Upper lobe of left lung (tissue), 6 donors: ENCODE measurements around the gene ILF2. TPM values are rescaled to one million over a fixed set of nuclear protein-coding genes. Genes with fewer than 3 reads are reported as not detected.
"Not testable (repeated sequence)": the region's sequence is repeated elsewhere in the genome, so short reads cannot be mapped to it uniquely, and the experiment has no call there.

Source experiments
- ATAC-seq, 2 donors: fragments of 200-7000 bp; cut with Tn5 transposase; one replicate each; pipeline ENCODE4 v1.9.1; 2022; ENCODE audit warnings: mild to moderate bottlenecking in 2 of 2, moderate library complexity in 2 of 2; ENCODE audit not compliant: low FRiP score in 2 of 2
- DNase-seq, 2 donors: peaks; one replicate each; pipeline ENCODE4 v3.0.0-alpha.2; 2019 to 2020
- H3K27ac ChIP-seq, 4 donors: fragments of 200-600 bp; sonication (generic); one replicate each; pipeline ENCODE4 v1.5.1; 2016 to 2019
- H3K27me3 ChIP-seq, 4 donors: fragments of 200-600 bp; sonication (generic); one replicate each; pipeline ENCODE4 v1.5.1; 2017 to 2019
- H3K36me3 ChIP-seq, 4 donors: fragments of 200-600 bp; sonication (generic); one replicate each; pipeline ENCODE4 v1.5.1; 2016 to 2019
- H3K4me1 ChIP-seq, 4 donors: fragments of 200-600 bp; sonication (generic); one replicate each; pipeline ENCODE4 v1.5.1; 2018 to 2019
- H3K4me3 ChIP-seq, 4 donors: fragments of 200-600 bp; sonication (generic); one replicate each; pipeline ENCODE4 v1.5.1; 2017 to 2019; ENCODE audit warnings: mild to moderate bottlenecking in 2 of 4, moderate library complexity in 1 of 4
- H3K9me3 ChIP-seq, 4 donors: fragments of 200-600 bp; sonication (generic); one replicate each; pipeline ENCODE4 v1.5.1; 2018 to 2019
- EP300 ChIP-seq, 4 donors: sonication (generic); formaldehyde crosslinking; IDR thresholded peaks; one replicate each; pipeline ENCODE4 v1.5.1; 2017; ENCODE audit warnings: antibody characterized with exemption in 4 of 4, control low read depth in 2 of 4
- POLR2A ChIP-seq, 4 donors: fragments of 450-650 bp; IDR thresholded peaks; one replicate each; pipeline ENCODE4 v1.5.1; 2016 to 2017; ENCODE audit warnings: antibody characterized with exemption in 4 of 4, mild to moderate bottlenecking in 2 of 4
- POLR2AphosphoS5 ChIP-seq, 2 donors: sonication (generic); formaldehyde crosslinking; IDR thresholded peaks; one replicate each; pipeline ENCODE4 v1.5.1; 2017; ENCODE audit warnings: antibody characterized with exemption in 2 of 2
- WGBS, 2 donors: methylation state at CpG; one replicate each; pipeline ENCODE4 v1.1.5; 2017 to 2018; 5-methylcytosine and 5-hydroxymethylcytosine counted together
- total RNA-seq, 6 donors: library from RNA; depleted of rRNA in 4 of 6; stranded (reverse); fragments of >200 nt in 4 of 6; gene quantifications; one replicate each; pipeline versions ENCODE4 v1.1.0 to v1.2.1, GENCODE V29; 2016 to 2021
- TF ChIP-seq, protein P1 (sequence below), 6 experiments: fragments of 450-650 bp in 4 of 6; fragments of 200-600 bp in 2 of 6; sonication (generic) in 2 of 6; IDR thresholded peaks; one replicate each; pipeline ENCODE4 v1.5.1; 2016 to 2019; ENCODE audit warnings: antibody characterized with exemption in 6 of 6
- donor health status: DM: no; HTN: no; CAD: no; lungs with moderate emphysema.
- donor health status: DM: no; HTN: yes; CAD: no; lungs with severe emphysema.

The ILF2 gene
- total RNA-seq, 6 donors from 2014 or later = 21.0 to 120 (median 75.8) TPM

DNA sequence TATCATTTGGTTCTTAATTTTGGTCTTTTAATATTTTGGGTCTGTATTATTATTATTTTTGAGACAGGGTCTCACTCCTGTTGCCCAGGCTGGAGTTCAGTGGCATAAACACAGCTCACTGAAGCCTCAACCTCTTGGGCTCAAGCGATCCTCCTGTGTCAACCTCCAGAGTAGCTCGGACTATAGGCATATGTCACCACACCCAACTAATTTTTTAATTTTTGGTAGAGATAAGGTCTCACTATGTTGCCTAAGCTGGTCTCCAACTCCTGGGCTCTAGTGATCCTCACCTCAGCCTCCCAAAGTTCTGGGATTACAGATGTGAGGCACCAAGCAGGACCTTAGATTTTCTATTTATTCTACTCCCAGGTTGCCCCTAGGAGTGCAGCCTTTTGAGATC, 2.7 kb upstream of the ILF2 start:
- Histone ChIP-seq H3K4me1 (peaks cover 19 to 33% (median 25%) of the 10 kb centered on the region in 4 donors), H3K9me3 (no peaks in the 10 kb centered on the region), H3K27me3 (peaks cover 0 to 5% (median 0%) of the 10 kb centered on the region in 4 donors), H3K4me3 (no peak overlapping the region), H3K36me3 (peaks cover 4 to 13% (median 5%) of the 10 kb centered on the region in 4 donors), H3K27ac (no peak overlapping the region)
- no peak for DNase-seq
- no peak for TF ChIP-seq POLR2A (IDR thresholded peaks at IDR 0.05)
- TF ChIP-seq POLR2AphosphoS5 (IDR thresholded peaks at IDR 0.05) = no peak
- TF ChIP-seq, protein P1, sequence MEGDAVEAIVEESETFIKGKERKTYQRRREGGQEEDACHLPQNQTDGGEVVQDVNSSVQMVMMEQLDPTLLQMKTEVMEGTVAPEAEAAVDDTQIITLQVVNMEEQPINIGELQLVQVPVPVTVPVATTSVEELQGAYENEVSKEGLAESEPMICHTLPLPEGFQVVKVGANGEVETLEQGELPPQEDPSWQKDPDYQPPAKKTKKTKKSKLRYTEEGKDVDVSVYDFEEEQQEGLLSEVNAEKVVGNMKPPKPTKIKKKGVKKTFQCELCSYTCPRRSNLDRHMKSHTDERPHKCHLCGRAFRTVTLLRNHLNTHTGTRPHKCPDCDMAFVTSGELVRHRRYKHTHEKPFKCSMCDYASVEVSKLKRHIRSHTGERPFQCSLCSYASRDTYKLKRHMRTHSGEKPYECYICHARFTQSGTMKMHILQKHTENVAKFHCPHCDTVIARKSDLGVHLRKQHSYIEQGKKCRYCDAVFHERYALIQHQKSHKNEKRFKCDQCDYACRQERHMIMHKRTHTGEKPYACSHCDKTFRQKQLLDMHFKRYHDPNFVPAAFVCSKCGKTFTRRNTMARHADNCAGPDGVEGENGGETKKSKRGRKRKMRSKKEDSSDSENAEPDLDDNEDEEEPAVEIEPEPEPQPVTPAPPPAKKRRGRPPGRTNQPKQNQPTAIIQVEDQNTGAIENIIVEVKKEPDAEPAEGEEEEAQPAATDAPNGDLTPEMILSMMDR (IDR thresholded peaks at IDR 0.05) = no peak
- no peak for TF ChIP-seq EP300 (IDR thresholded peaks at IDR 0.05)
- WGBS, 2 donors = 95 to 100% methylated on average over 2 of the region's 2 CpGs
- no peak for ATAC-seq

DNA sequence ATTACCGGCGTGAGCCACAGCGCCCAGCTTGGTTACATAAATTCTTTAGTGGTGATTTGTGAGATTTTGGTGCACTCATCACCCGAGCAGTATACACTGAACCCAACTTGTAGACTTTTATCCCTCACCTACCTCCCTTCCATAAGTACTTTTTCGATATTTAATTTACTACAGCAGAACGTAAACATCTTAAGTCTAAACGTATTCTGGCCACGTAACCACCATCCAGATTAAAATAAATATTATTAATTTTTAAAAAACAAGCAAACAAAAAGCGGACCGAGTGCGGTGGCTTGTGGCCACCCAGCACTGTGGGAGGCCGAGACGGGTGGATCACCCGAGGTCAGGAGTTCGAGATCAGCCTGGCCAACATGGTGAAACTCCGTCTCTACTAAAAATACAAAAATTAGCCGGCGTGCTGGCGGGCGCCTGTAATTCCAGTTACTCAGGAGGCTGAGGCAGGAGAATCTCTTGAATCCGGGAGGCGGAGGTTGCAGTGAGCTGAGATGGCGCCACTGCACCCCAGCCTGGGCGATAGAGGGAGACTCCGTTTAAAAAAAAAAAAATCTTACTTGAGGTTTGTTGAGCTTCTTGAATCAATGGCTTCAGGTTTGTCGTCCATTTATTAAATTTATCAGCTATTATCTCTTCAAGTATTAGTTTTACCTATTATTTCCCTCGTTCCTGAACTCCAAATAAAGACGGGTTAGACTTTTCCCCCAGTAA, 998 bp upstream of the ILF2 start:
- Histone ChIP-seq H3K27ac (peak overlapping the region; percentile 77 to 91 (median 80)), H3K36me3 (peaks cover 20 to 30% (median 21%) of the 10 kb centered on the region in 4 donors), H3K4me1 (peaks cover 8 to 23% (median 19%) of the 10 kb centered on the region in 4 donors), H3K4me3 (peak overlapping the region; percentile 11 to 91 (median 82))
- not testable (repeated sequence) for H3K9me3 ChIP-seq, H3K27me3 ChIP-seq, DNase-seq
- ATAC-seq = peak; percentile 67 to 78
- WGBS, 2 donors = 7% methylated on average over 28 of the region's 28 CpGs

DNA sequence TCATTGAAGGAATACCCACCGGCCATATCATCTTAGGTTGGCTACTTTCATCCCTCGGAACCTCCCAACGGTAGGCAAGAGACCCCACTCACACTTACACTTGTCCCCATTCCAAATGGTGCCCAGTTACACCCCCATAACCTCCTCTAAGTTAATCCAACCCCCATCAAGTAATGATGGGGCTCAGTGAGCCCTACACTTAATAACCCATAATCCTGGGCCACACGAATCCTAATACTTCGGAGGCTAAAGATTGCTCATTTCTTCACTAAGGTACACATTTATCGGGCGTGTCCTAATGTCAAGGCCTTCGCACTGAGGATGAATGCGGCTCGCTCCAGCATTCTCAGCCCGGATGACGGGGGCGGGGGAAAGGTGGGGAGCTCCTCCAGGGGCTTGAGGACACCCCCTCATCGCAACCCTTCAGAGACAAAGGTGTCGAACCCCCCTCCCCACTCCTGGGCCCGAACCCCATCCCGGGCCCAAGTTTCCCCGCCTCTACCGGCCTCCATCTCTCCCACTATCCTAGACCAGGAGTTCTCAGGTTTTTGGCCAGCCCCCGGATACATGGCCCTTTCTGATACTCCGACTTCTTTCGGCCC, 435 bp downstream of the ILF2 start:
- Histone ChIP-seq H3K9me3 (no peaks in the 10 kb centered on the region), H3K27ac (peak overlapping the region; percentile 89 to 91 (median 90)), H3K4me1 (peaks cover 8 to 23% (median 19%) of the 10 kb centered on the region in 4 donors), H3K4me3 (peak overlapping the region; percentile 75 to 91 (median 84)), H3K27me3 (no peaks in the 10 kb centered on the region), H3K36me3 (peaks cover 34 to 44% (median 35%) of the 10 kb centered on the region in 4 donors)
- ATAC-seq = peak in 1 of 2 donors; percentile 8
- DNase-seq = no peak
- no peak for TF ChIP-seq EP300 (IDR thresholded peaks at IDR 0.05)
- TF ChIP-seq POLR2AphosphoS5 (IDR thresholded peaks at IDR 0.05) = no peak
- TF ChIP-seq, protein P1 (IDR thresholded peaks at IDR 0.05) = no peak
- no peak for TF ChIP-seq POLR2A (IDR thresholded peaks at IDR 0.05)
- 1 to 3% methylated on average over 17 to 22 of the region's 22 CpGs for WGBS, 2 donors

DNA sequence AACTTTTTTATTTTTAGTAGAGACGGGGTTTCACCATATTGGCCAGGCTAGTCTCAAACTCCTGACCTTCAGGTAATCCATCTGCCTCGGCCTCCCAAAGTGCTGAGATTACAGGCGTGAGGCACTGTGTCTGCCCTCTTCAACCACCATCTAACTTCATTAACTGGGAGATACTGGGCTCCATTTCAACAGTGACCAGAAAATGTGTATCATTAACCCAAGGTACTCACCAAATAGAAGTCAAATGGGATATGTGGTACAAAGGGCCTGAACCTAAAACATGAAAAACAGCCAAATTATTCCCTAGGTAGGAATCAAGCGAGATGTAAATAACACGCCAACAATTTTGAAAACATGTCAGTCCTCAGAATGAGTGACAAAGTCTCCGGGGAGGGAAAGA, 1.2 kb downstream of the ILF2 start:
- Histone ChIP-seq H3K9me3 (no peaks in the 10 kb centered on the region), H3K27me3 (no peaks in the 10 kb centered on the region), H3K4me3 (peak overlapping the region; percentile 75 to 91 (median 84)), H3K4me1 (peaks cover 8 to 23% (median 19%) of the 10 kb centered on the region in 4 donors), H3K27ac (peak overlapping the region in 1 of 4 donors; percentile 91), H3K36me3 (peaks cover 41 to 52% (median 43%) of the 10 kb centered on the region in 4 donors)
- DNase-seq (no peak), ATAC-seq (no peak)
- no peak for TF ChIP-seq POLR2AphosphoS5 (IDR thresholded peaks at IDR 0.05)
- TF ChIP-seq EP300 (IDR thresholded peaks at IDR 0.05) = no peak
- TF ChIP-seq, protein P1 (IDR thresholded peaks at IDR 0.05) = no peak
- no peak for TF ChIP-seq POLR2A (IDR thresholded peaks at IDR 0.05)
- 80 to 84% methylated on average over 6 of the region's 6 CpGs for WGBS, 2 donors

DNA sequence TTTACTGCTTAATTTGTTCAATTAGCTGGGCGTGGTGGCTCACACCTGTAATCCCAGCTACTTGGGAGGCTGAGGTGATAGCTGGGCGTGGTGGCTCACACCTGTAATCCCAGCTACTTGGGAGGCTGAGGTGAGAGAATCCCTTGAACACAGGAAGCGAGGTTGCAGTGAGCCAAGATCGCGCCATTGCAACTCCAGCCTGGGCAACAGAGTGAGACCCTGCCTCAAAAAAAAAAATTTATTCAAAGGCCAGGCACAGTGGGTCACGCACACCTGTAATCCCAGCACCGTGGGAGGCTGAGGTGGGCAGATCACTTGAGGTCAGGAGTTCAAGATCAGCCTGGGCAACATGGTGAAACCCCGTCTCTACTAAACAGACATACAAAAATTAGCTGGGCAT, 2.1 kb downstream of the ILF2 start:
- not testable (repeated sequence) for H3K9me3 ChIP-seq, H3K27me3 ChIP-seq, H3K4me3 ChIP-seq, DNase-seq, H3K27ac ChIP-seq, ATAC-seq
- Histone ChIP-seq H3K4me1 (peaks cover 8 to 23% (median 19%) of the 10 kb centered on the region in 4 donors), H3K36me3 (peaks cover 50 to 61% (median 52%) of the 10 kb centered on the region in 4 donors)
- WGBS, 2 donors = 91 to 96% methylated on average over 8 of the region's 8 CpGs
